ENCODE data around the gene PRR15L.
A peak's percentile ranks its signal among the peaks of the same experiment; 100 is the strongest.
"Not testable (repeated sequence)": the region's sequence is repeated elsewhere in the genome, so short reads cannot be mapped to it uniquely, and the experiment has no call there.

Gene PRR15L

GRCh38 chr17:47957591-47958490, at the start of gene PRR15L:
Gene PRR15L (minus strand): TSS chr17:47957883. CDS start chr17:47953234, 4,649 bp downstream.
- no peak for DNase-seq (ENCODE audit: low read depth)

- peak; percentile 20 for DNase-seq (ENCODE audit: low read depth)
Observed at GRCh38 chr17:48006936-48007709, 49.4 kb upstream of the PRR15L start.

- no peak for DNase-seq (ENCODE audit: low read depth)
Observed at GRCh38 chr17:48004983-48005382, 47.3 kb upstream of the PRR15L start.

DNA sequence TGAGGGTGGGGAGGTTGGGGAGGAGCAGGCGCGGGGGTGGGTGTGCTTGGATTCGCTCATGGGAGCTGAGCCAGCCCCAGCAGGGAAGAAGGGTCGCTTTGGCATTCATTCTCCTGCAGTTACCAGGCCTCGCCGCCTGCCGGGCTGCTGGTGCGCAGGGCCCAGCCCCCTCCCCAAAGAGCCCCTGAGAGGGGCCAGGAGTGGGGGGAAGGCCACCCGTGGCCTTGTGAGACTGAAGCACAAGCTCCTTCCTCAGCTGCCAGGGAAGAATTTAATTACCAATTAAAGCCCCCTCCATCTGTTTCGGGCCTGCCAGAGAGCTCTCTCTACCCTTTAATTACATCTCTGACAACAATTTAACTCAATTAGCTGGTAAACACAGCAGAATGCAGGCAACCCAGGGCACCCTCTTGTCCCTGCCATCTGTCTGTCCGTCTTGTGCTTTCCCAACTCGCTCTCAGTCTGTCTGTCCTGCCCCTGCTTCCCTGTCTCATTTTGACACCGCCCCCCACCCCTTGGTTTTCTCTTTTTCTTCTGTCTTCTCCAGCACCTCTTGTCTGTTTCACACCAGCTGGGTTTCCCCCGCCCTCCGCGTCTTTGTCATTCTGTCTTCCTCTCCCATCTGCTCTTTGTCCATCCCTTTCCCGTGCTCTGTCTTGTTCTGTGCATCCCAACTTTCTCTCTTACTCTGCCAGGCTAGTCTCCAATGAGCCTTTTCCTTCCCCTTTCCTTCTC, 45.9 kb upstream of the PRR15L start:
- no peak for DNase-seq (ENCODE audit: low read depth)

- DNase-seq (ENCODE audit: low read depth), result no peak
Observed at GRCh38 chr17:48002916-48003416, 45.3 kb upstream of the PRR15L start.

DNA sequence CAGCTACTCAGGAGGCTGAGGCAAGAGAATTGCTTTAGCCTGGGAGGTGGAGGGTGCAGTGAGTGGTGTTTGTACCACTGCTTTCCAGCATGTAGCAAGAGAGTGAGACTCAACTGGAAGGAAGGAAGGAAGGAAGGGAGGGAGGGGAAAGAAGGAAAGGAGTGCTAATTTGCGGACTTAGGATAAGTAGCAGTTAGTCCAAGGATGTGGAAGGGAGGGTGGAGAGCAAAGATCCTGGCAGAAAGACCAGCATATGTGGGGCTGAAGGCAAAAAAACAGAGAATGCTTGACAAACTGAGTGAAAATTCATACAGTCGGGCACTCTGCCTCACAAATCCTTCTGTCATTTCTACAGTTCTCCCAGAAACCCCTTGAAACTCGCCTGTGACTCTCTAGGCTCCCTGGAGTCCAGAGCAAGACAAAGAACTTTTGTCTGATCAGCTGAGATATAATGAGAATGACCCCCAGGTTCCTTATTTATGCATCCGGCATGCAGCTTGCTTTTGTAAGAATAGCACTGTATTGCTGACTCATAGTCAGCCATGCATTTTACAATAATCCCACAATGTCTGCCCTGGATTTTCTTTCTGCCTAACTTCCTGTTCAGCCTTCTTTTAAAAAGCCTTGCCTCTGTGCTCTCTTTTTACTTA, 44.7 kb upstream of the PRR15L start:
- peak; percentile 70 for DNase-seq (ENCODE audit: low read depth)

GRCh38 chr17:48001657-48002056, 44.0 kb upstream of the PRR15L start:
- DNase-seq (ENCODE audit: low read depth), result not testable (repeated sequence)

- DNase-seq (ENCODE audit: low read depth), result peak; percentile 26
Observed at GRCh38 chr17:48001197-48001596, 43.5 kb upstream of the PRR15L start.

GRCh38 chr17:47999582-47999981, 41.9 kb upstream of the PRR15L start:
- no peak for DNase-seq (ENCODE audit: low read depth)

DNA sequence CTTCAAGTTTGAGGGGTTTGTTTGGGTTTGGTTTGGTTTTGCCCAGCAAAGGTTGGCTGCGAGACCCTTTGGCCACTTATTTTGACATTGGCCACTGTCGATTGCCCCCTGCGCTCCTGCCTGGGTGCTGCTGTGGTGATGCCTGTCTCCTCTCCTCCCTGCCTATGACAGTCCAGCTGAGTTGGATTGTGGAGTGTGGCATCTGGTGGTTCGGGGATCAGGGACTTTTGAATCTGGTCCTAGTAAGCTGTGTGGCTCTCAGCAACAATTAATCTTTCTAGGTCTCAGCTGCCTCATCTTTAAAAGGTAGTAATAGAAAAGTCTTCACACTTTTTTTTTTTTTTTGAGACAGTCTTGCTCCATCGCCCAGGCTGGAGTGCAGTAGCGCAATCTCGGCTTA, 40.4 kb upstream of the PRR15L start:
- no peak for DNase-seq (ENCODE audit: low read depth)

GRCh38 chr17:47997586-47997985, 39.9 kb upstream of the PRR15L start:
- no peak for DNase-seq (ENCODE audit: low read depth)

DNA sequence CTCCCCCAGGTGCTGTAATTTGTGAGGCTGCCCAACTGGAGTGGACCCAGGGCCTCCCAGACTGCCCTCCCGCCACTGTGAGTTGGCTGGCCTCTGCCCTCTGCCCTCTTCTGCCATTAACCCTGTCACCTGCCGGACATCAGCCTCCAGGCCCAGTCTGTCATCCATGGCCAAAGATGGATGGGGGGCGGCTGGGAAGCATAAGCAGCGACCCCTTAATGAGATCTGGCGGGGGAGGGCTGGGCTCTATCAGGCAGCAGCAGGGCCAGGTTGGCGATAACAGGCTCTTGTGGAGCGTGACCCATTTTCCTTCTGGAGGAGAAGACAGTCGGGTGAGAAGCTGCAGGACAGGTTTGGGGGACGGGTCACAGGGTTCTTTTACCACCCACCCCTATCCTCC, 38.5 kb upstream of the PRR15L start:
- no peak for DNase-seq (ENCODE audit: low read depth)

GRCh38 chr17:47995241-47995935, 37.7 kb upstream of the PRR15L start:
- DNase-seq (ENCODE audit: low read depth), result no peak

DNA sequence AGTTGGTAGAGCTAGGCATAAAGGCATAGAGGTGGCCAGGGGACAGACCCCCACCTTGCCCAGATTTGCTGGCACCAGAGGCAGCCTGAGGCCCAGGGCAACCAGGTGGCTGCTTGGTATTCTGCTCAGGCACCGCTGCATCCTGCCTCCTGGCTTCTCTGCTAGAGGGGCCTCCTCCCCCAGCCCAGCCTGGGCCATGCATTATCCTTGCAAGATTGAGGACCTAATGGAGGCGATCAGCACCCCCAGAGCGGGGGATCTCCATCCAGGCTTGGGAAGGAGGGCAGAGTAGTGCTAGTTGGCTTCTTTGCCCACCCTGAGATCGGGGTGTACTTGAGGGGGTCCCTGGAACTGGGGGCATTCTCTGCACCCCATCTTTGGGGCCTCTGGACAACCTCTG, 37.0 kb upstream of the PRR15L start:
- DNase-seq (ENCODE audit: low read depth), result no peak

GRCh38 chr17:47993964-47994363, 36.3 kb upstream of the PRR15L start:
- no peak for DNase-seq (ENCODE audit: low read depth)

- DNase-seq (ENCODE audit: low read depth), result no peak
Observed at GRCh38 chr17:47993031-47993564, 35.4 kb upstream of the PRR15L start.

DNA sequence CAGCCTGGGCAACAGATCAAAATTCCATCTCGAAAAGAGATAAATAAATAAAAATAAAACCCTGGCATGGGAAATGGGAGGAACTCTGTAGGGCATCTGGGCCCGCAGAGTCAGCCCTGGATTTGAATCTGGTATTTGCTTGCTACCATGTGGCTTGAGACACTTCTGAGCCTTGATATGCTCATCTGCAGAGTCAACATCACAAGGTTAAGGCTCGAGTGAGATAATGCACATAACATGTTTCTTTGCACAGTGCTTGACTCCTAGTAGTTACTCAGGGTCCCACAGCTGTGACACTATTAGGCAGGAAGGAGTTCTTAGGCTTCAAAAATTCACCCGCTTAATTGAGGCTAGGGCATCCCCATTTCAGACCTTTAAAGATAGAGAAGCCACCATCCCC, 34.5 kb upstream of the PRR15L start:
- no peak for DNase-seq (ENCODE audit: low read depth)

DNA sequence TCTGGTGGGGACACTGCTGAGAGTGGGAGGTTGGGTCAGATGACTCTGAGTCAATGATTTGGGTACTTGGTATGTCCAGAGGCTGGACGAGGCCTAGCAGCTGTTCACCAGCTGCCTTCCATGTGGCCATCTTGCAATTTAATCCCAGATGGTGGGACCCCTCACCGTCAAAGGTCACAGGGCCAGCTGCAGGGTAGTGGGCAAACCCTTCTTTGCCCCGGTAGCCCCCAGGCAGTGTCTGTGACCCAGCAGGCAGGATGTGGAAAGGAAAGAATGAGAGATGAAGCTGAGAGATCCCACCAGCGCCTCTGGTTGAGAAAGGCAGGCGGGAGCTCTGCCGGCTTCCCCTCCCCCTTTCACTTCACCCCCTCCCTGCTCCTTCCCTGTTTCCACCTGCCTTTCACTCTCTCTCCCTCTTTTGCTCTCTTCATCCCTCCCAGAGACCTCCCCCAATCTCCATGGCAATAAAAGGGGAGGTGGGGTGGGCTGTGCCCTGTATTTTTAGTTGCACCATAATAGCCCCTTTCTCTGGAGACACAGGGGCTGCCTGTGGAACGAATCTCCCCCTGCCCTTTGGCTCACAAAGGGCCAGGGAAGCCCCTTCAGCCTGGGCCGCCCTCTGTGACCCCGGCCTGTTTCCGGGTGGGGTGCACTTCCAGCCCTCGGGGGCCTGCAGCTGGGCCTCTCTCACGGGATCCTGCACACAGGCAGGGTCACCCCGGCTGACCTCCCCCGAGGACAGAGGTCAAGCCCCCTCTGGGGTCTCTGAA, 33.5 kb upstream of the PRR15L start:
- DNase-seq (ENCODE audit: low read depth), result no peak

- no peak for DNase-seq (ENCODE audit: low read depth)
Observed at GRCh38 chr17:47989700-47990099, 32.0 kb upstream of the PRR15L start.

DNA sequence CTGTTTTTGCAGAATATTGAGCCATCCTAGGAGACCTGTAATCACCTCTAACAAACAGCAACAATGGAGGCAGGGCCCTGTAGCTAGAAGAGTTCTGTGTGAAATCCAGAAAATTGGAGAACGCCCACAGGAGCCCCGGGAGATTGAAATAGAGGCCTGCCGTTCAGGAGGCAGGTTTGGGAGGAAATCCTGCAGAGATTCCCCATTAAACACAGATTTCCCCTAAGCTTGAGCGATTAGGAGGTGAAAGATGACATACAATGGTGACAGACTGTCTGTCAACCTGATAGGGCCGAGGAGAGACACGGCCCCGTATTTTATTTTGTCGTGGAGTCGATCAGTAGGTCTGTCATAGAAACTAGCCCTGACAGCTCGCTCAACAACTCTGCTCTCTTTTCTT, 31.5 kb upstream of the PRR15L start:
- DNase-seq (ENCODE audit: low read depth), result no peak
